Mesendoderm (in vitro differentiated cells): ENCODE measurements around the gene PDZD2.
"Not testable (repeated sequence)": the region's sequence is repeated elsewhere in the genome, so short reads cannot be mapped to it uniquely, and the experiment has no call there.

Source experiments
- DNase-seq: peaks from one replicate; pipeline ENCODE4 v3.0.0; 2013
- H2AK5ac ChIP-seq: 2 replicates; pipeline ENCODE4 v1.6.1; 2013; ENCODE audit warnings: low read length, inconsistent platforms
- H2BK120ac ChIP-seq: 2 replicates; pipeline ENCODE4 v1.6.1; 2013; ENCODE audit warnings: low read depth, mild to moderate bottlenecking, low read length, moderate library complexity, mixed read lengths
- H2BK15ac ChIP-seq: replicated peaks from 2 replicates; pipeline ENCODE4 v1.6.1; 2013; ENCODE audit warnings: low read depth, mild to moderate bottlenecking, moderate library complexity
- H2BK5ac ChIP-seq: 2 replicates; pipeline ENCODE4 v1.6.1; 2013; ENCODE audit warnings: low read length, inconsistent platforms
- H3K18ac ChIP-seq: 2 replicates; pipeline ENCODE4 v1.6.1; 2013; ENCODE audit warnings: mild to moderate bottlenecking, low read length, mixed read lengths
- H3K23ac ChIP-seq: one replicate; pipeline ENCODE4 v1.6.1; 2013; ENCODE audit warnings: low read length
- H3K27ac ChIP-seq: 2 replicates; pipeline ENCODE4 v1.5.1; 2013; ENCODE audit warnings: low read depth, mild to moderate bottlenecking, inconsistent platforms, low read length, moderate library complexity
- H3K27me3 ChIP-seq: 2 replicates; pipeline ENCODE4 v1.6.1; 2013; ENCODE audit warnings: low read length, control low read depth, mild to moderate bottlenecking, inconsistent platforms; ENCODE audit not compliant: insufficient read depth, poor library complexity
- H3K36me3 ChIP-seq: 2 replicates; pipeline ENCODE4 v1.6.1; 2013; ENCODE audit warnings: low read length, inconsistent platforms; ENCODE audit not compliant: control insufficient read depth, insufficient read depth
- H3K4ac ChIP-seq: one replicate; pipeline ENCODE4 v1.6.1; 2013; ENCODE audit warnings: low read depth, mild to moderate bottlenecking, low read length, moderate library complexity
- H3K4me1 ChIP-seq: 2 replicates; pipeline ENCODE4 v1.6.1; 2013; ENCODE audit warnings: low read depth, low read length, inconsistent platforms; ENCODE audit not compliant: control insufficient read depth
- H3K4me2 ChIP-seq: 2 replicates; pipeline ENCODE4 v1.6.1; 2013; ENCODE audit warnings: low read length
- H3K4me3 ChIP-seq: 2 replicates; pipeline ENCODE4 v1.5.1; 2013; ENCODE audit warnings: mild to moderate bottlenecking, low read length
- H3K56ac ChIP-seq: one replicate; pipeline ENCODE4 v1.6.1; 2013; ENCODE audit warnings: low read length
- H3K79me1 ChIP-seq: 2 replicates; pipeline ENCODE4 v1.6.1; 2013; ENCODE audit warnings: low read length, inconsistent platforms
- H3K79me2 ChIP-seq: 2 replicates; pipeline ENCODE4 v1.6.1; 2013; ENCODE audit warnings: mild to moderate bottlenecking, low read length; ENCODE audit not compliant: control insufficient read depth, insufficient read depth
- H3K9ac ChIP-seq: 2 replicates; pipeline ENCODE4 v1.6.1; 2013; ENCODE audit warnings: low read length, inconsistent platforms
- H4K5ac ChIP-seq: one replicate; pipeline ENCODE4 v1.6.1; 2013; ENCODE audit warnings: low read length
- H4K8ac ChIP-seq: one replicate; pipeline ENCODE4 v1.6.1; 2013; ENCODE audit warnings: low read depth, mild to moderate bottlenecking, control low read depth, low read length, moderate library complexity
- WGBS: extraction: QIAGEN DNeasy Blood & Tissue Kit; methylation state at CpG from one replicate; pipeline ENCODE4 v1.1.7; 2013; ENCODE audit warnings: low lambda C conversion rate, missing lambda C conversion rate; ENCODE audit not compliant: insufficient coverage; ENCODE audit errors: extremely low coverage; 5-methylcytosine and 5-hydroxymethylcytosine counted together

The PDZD2 gene

DNA sequence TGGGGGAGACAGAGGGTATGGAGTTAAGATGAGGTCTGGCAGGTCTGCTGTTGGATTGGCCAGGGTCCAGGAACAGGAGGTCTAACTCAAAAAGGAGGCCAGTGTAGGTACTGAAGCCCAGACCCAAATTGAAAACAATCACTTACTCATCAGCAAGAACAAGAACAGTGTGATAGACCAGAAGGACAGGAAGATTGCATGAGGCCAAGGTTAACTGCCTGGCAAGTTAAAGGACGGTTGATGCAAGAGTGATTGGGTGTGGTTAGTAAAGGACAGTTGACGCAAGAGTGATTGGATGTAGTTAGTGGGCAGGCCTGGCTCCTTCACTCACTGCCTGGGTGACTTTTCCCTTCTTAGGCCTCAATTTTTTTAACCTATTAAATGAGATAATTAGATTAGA lies 132.6 kb downstream of the PDZD2 start:
- Histone ChIP-seq H4K5ac (no peak overlapping the region), H2BK120ac (no peak overlapping the region), H2AK5ac (no peak overlapping the region), H3K27ac (no peak overlapping the region), H3K36me3 (no peaks in the 10 kb centered on the region), H3K18ac (no peak overlapping the region), H3K9ac (no peak overlapping the region), H3K56ac (no peak overlapping the region), H3K23ac (no peak overlapping the region), H2BK15ac (no peak overlapping the region), H3K79me2 (no peaks in the 10 kb centered on the region), H3K4ac (no peak overlapping the region), H3K27me3 (no peaks in the 10 kb centered on the region), H3K4me3 (no peak overlapping the region), H2BK5ac (no peak overlapping the region), H3K79me1 (no peaks in the 10 kb centered on the region), H3K4me2 (no peak overlapping the region), H3K4me1 (no peaks in the 10 kb centered on the region), H4K8ac (no peak overlapping the region)
- no CpG with 5 or more reads among the region's 2 CpGs for WGBS
- DNase-seq: no peak

DNA sequence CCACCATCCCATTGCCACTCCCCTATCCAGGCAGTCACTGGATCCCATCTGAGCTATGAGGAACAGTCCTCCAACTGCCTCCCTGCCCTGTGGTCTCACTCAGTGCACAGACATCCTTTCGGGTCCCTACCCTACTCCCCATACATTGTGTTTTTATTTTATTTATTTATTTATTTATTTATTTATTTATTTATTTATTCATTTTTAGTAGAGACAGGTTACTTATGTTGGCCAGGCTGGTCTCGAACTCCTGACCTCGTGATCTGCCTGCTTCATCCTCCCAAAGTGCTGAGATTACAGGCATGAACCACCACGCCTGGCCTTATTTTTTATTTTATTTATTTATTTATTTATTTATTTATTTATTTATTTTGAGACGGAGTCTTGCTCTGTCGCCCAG lies 137.4 kb downstream of the PDZD2 start:
- H4K8ac ChIP-seq, H3K18ac ChIP-seq, H3K27me3 ChIP-seq, H2AK5ac ChIP-seq, H3K56ac ChIP-seq, H3K36me3 ChIP-seq, H3K4me2 ChIP-seq, H2BK5ac ChIP-seq, H3K4me3 ChIP-seq, H3K9ac ChIP-seq, H3K27ac ChIP-seq, H3K79me2 ChIP-seq, DNase-seq, H3K4ac ChIP-seq, H2BK15ac ChIP-seq, H3K4me1 ChIP-seq, H4K5ac ChIP-seq, H2BK120ac ChIP-seq, H3K79me1 ChIP-seq, H3K23ac ChIP-seq: not testable (repeated sequence)
- WGBS: no CpG with 5 or more reads among the region's 6 CpGs

DNA sequence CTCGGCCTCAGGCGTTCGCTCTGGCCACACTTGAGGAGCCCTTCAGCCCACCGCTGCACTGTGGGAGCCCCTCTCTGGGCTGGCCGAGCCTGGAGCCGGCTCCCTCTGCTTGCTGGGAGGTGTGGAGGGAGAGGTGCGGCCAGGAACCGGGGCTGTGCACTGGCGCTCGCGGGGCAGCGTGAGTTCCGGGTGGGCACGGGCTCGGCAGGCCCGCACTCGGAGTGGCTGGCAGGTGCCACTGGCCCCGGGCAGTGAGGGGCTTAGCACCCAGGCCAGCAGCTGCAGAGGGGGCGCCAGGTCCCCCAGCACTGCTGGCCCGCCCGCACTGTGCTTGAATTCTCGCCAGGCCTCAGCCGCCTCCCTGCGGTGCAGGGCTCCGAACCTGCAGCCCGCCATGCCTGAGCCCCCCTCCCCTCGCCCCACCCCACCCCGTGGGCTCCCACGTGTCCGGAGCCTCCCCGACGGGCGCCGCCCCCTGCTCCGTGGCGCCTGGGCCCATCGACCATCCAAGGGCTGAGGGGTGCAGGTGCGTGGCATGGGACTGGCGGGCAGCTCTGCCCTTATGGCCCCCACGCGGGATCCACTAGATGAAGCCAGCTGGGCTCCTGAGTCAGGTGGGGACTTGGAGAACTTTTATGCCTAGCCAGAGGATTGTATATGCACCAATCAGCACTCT lies 138.2 kb downstream of the PDZD2 start:
- no peak overlapping the region for H4K5ac ChIP-seq
- no peaks in the 10 kb centered on the region for H3K4me1 ChIP-seq
- no peak overlapping the region for H4K8ac ChIP-seq
- no peak for DNase-seq
- no CpG with 5 or more reads among the region's 41 CpGs for WGBS
- no peak overlapping the region for H3K9ac ChIP-seq
- H3K79me1 ChIP-seq: no peaks in the 10 kb centered on the region
- H3K56ac ChIP-seq: no peak overlapping the region
- no peak overlapping the region for H2AK5ac ChIP-seq
- no peak overlapping the region for H2BK15ac ChIP-seq
- no peak overlapping the region for H3K27ac ChIP-seq
- H3K4me2 ChIP-seq: no peak overlapping the region
- no peak overlapping the region for H2BK120ac ChIP-seq
- H3K4me3 ChIP-seq: no peak overlapping the region
- no peak overlapping the region for H3K18ac ChIP-seq
- H2BK5ac ChIP-seq: no peak overlapping the region
- no peak overlapping the region for H3K4ac ChIP-seq
- H3K27me3 ChIP-seq: no peaks in the 10 kb centered on the region
- no peaks in the 10 kb centered on the region for H3K36me3 ChIP-seq
- no peaks in the 10 kb centered on the region for H3K79me2 ChIP-seq
- H3K23ac ChIP-seq: no peak overlapping the region

DNA sequence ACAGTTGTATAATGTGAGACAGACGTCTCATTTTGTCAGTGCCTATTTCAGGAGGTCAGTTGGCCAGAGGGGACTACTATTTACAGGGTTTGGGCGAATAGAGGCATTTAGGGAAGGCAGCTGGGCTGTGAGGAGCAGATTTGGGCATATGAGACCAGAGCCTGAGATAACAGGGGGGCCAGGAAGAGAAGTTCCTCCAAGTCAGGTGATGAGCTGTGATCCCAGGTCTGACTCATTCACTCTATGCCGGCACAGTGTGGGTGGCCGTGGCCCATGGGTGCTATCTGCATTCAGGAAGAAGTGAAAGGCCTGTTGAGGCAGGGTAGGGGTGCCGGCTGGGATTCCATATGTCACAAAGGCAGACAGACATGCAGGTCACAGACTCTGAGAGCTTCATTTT lies 142.8 kb downstream of the PDZD2 start:
- H3K27ac ChIP-seq: no peak overlapping the region
- H3K4me2 ChIP-seq: no peak overlapping the region
- H3K23ac ChIP-seq: no peak overlapping the region
- no peak overlapping the region for H2AK5ac ChIP-seq
- no peaks in the 10 kb centered on the region for H3K79me1 ChIP-seq
- no peak for DNase-seq
- no peak overlapping the region for H2BK5ac ChIP-seq
- no peaks in the 10 kb centered on the region for H3K27me3 ChIP-seq
- H3K36me3 ChIP-seq: no peaks in the 10 kb centered on the region
- H4K5ac ChIP-seq: no peak overlapping the region
- H3K9ac ChIP-seq: no peak overlapping the region
- H3K4ac ChIP-seq: no peak overlapping the region
- WGBS: no CpG with 5 or more reads among the region's 5 CpGs
- no peak overlapping the region for H3K4me3 ChIP-seq
- H3K56ac ChIP-seq: no peak overlapping the region
- H2BK15ac ChIP-seq: no peak overlapping the region
- H2BK120ac ChIP-seq: no peak overlapping the region
- no peaks in the 10 kb centered on the region for H3K79me2 ChIP-seq
- H3K4me1 ChIP-seq: no peaks in the 10 kb centered on the region
- H3K18ac ChIP-seq: no peak overlapping the region
- H4K8ac ChIP-seq: no peak overlapping the region

GRCh38 chr5:31783086-31783645 lies 144.2 kb downstream of the PDZD2 start:
- no CpG with 5 or more reads among the region's 10 CpGs for WGBS

GRCh38 chr5:31783731-31784130 lies 144.8 kb downstream of the PDZD2 start:
- Histone ChIP-seq H3K18ac (no peak overlapping the region), H2BK15ac (no peak overlapping the region), H3K36me3 (no peaks in the 10 kb centered on the region), H3K4ac (no peak overlapping the region), H2BK5ac (no peak overlapping the region), H4K8ac (no peak overlapping the region), H4K5ac (no peak overlapping the region), H3K4me1 (no peaks in the 10 kb centered on the region), H2BK120ac (no peak overlapping the region), H2AK5ac (no peak overlapping the region), H3K27ac (no peak overlapping the region), H3K4me3 (no peak overlapping the region), H3K9ac (no peak overlapping the region), H3K27me3 (no peaks in the 10 kb centered on the region), H3K23ac (no peak overlapping the region), H3K56ac (no peak overlapping the region), H3K4me2 (no peak overlapping the region), H3K79me1 (no peaks in the 10 kb centered on the region), H3K79me2 (no peaks in the 10 kb centered on the region)
- no CpG with 5 or more reads among the region's 8 CpGs for WGBS
- DNase-seq: no peak

More at GRCh38 chr5:31783086-31783645, 144.2 kb downstream of the PDZD2 start:
- no peaks in the 10 kb centered on the region for H3K79me2 ChIP-seq
- no peaks in the 10 kb centered on the region for H3K4me1 ChIP-seq
- no peak overlapping the region for H3K23ac ChIP-seq
- H3K27ac ChIP-seq: no peak overlapping the region
- H4K8ac ChIP-seq: no peak overlapping the region
- no peak overlapping the region for H2AK5ac ChIP-seq
- H4K5ac ChIP-seq: no peak overlapping the region
- H2BK15ac ChIP-seq: no peak overlapping the region
- H3K27me3 ChIP-seq: no peaks in the 10 kb centered on the region
- no peak overlapping the region for H2BK5ac ChIP-seq
- H3K56ac ChIP-seq: no peak overlapping the region
- no peak overlapping the region for H3K4me2 ChIP-seq
- no peak overlapping the region for H2BK120ac ChIP-seq
- DNase-seq: no peak
- H3K18ac ChIP-seq: no peak overlapping the region
- H3K4me3 ChIP-seq: no peak overlapping the region
- no peak overlapping the region for H3K9ac ChIP-seq
- no peaks in the 10 kb centered on the region for H3K79me1 ChIP-seq
- no peak overlapping the region for H3K4ac ChIP-seq
- no peaks in the 10 kb centered on the region for H3K36me3 ChIP-seq
